ENCODE measurements around the gene CBR1. TPM values are rescaled to one million over a fixed set of nuclear protein-coding genes. Genes with fewer than 3 reads are reported as not detected.
"Not testable (repeated sequence)": the region's sequence is repeated elsewhere in the genome, so short reads cannot be mapped to it uniquely, and the experiment has no call there.

Gene CBR1
- total RNA-seq, 1 donor from 2014 or later: 98.5 TPM

GRCh38 chr21:36079671-36080070 is 9.8 kb downstream of the CBR1 start:
- DNase-seq (ENCODE audit: low read depth, low spot score): no peak

GRCh38 chr21:36080386-36080785 is 10.6 kb downstream of the CBR1 start:
- DNase-seq (ENCODE audit: low read depth, low spot score): no peak

- DNase-seq (ENCODE audit: low read depth, low spot score): no peak
These were observed 12.4 kb downstream of the CBR1 start for GRCh38 chr21:36082237-36082664.

- no peak for DNase-seq (ENCODE audit: low read depth, low spot score)
These were observed 17.7 kb downstream of the CBR1 start for GRCh38 chr21:36087362-36088138.

- no peak for DNase-seq (ENCODE audit: low read depth, low spot score)
These were observed 20.1 kb downstream of the CBR1 start for GRCh38 chr21:36089946-36090345.

GRCh38 chr21:36092681-36093080 is 22.9 kb downstream of the CBR1 start:
- no peak for DNase-seq (ENCODE audit: low read depth, low spot score)

- no peak for DNase-seq (ENCODE audit: low read depth, low spot score)
These were observed 23.7 kb downstream of the CBR1 start for GRCh38 chr21:36093512-36093911.

GRCh38 chr21:36096398-36097290 is 26.8 kb downstream of the CBR1 start:
- no peak for DNase-seq (ENCODE audit: low read depth, low spot score)

- no peak for DNase-seq (ENCODE audit: low read depth, low spot score)
These were observed 27.8 kb downstream of the CBR1 start for GRCh38 chr21:36097427-36098181.

GRCh38 chr21:36098182-36098532 is 28.3 kb downstream of the CBR1 start:
- no peak for DNase-seq (ENCODE audit: low read depth, low spot score)

GRCh38 chr21:36099000-36099399 is 29.2 kb downstream of the CBR1 start:
- DNase-seq (ENCODE audit: low read depth, low spot score): no peak

- DNase-seq (ENCODE audit: low read depth, low spot score): not testable (repeated sequence)
These were observed 29.9 kb downstream of the CBR1 start for GRCh38 chr21:36099695-36100211.

GRCh38 chr21:36100971-36101641 is 31.3 kb downstream of the CBR1 start:
- no peak for DNase-seq (ENCODE audit: low read depth, low spot score)

GRCh38 chr21:36103434-36103833 is 33.6 kb downstream of the CBR1 start:
- no peak for DNase-seq (ENCODE audit: low read depth, low spot score)

- DNase-seq (ENCODE audit: low read depth, low spot score): no peak
These were observed 34.8 kb downstream of the CBR1 start for GRCh38 chr21:36104317-36105300.

GRCh38 chr21:36105327-36105842 is 35.6 kb downstream of the CBR1 start:
- no peak for DNase-seq (ENCODE audit: low read depth, low spot score)

- DNase-seq (ENCODE audit: low read depth, low spot score): no peak
These were observed 40.0 kb downstream of the CBR1 start for GRCh38 chr21:36109868-36110267.

GRCh38 chr21:36111238-36111637 is 41.4 kb downstream of the CBR1 start:
- DNase-seq (ENCODE audit: low read depth, low spot score): no peak

GRCh38 chr21:36113647-36114428 is 44.0 kb downstream of the CBR1 start:
- DNase-seq (ENCODE audit: low read depth, low spot score): no peak
